ENCODE results near the gene DNAH14. TPM values are rescaled to one million over a fixed set of nuclear protein-coding genes. Genes with fewer than 3 reads are reported as not detected.

DNAH14 gene
- total RNA-seq, 2 donors from 2014 or later = 5.8 to 7.7 TPM

DNA sequence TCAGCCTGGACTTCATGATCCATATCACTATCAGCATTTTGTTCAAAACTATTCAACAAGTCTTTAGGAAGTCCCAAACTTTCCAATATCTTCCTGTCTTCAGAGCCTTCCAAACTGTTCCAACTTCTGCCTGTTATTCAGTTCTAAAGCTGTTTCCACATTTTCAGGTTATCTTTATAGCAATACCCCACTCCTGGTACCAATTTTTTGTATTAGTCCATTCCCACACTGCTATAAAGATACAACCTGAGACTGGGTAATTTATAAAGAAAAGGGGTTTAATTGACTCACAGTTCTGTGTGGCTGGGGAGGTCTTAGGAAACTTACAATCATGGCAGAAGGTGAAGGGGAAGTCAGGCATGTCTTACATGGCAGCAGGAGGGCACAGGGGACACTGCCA is 18.3 kb upstream of the DNAH14 start:
- Histone ChIP-seq H3K9me3 (peaks cover 0 to 22% of the 10 kb centered on the region in 2 donors), H3K27me3 (no peaks in the 10 kb centered on the region), H3K27ac (no peak overlapping the region), H3K36me3 (no peaks in the 10 kb centered on the region), H3K4me3 (no peak overlapping the region), H3K4me1 (no peaks in the 10 kb centered on the region)
- TF ChIP-seq, protein P1, sequence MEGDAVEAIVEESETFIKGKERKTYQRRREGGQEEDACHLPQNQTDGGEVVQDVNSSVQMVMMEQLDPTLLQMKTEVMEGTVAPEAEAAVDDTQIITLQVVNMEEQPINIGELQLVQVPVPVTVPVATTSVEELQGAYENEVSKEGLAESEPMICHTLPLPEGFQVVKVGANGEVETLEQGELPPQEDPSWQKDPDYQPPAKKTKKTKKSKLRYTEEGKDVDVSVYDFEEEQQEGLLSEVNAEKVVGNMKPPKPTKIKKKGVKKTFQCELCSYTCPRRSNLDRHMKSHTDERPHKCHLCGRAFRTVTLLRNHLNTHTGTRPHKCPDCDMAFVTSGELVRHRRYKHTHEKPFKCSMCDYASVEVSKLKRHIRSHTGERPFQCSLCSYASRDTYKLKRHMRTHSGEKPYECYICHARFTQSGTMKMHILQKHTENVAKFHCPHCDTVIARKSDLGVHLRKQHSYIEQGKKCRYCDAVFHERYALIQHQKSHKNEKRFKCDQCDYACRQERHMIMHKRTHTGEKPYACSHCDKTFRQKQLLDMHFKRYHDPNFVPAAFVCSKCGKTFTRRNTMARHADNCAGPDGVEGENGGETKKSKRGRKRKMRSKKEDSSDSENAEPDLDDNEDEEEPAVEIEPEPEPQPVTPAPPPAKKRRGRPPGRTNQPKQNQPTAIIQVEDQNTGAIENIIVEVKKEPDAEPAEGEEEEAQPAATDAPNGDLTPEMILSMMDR (IDR thresholded peaks at IDR 0.05) = no peak
- no peak for DNase-seq (ENCODE audit: low spot score)

DNA sequence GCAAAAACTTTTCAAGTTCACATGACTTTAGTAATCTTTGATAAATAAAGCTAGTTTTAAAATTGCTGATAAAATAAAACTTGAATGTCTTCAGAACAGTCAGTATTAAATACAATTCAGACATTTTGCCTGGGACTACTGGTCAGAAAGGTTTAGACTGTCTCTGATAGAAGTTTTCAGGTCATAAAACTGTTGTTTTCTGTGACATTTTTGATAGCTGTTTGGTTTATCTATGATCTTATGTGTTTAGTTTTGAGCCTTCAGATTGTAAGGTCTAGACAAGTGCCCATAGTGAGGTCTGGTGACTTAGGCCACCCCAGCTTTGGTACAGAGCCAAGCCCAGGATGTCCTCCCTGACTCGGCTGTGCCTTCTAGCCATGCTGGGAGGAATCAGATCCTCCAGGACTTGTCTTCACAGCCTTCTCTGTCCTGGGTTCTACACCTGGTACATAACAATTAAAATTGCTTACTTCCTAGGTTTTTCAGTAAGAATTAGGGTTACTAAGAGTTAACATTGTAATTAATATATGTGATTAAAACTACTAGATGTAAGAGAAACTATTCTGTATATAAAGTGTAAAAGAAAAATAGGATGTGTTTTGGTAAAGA is 15.1 kb upstream of the DNAH14 start:
- H3K4me1 ChIP-seq = no peaks in the 10 kb centered on the region
- no peaks in the 10 kb centered on the region for H3K36me3 ChIP-seq
- no peaks in the 10 kb centered on the region for H3K27me3 ChIP-seq
- TF ChIP-seq, protein P1 (IDR thresholded peaks at IDR 0.05) = no peak
- H3K27ac ChIP-seq = no peak overlapping the region
- H3K9me3 ChIP-seq = peaks cover 0 to 22% of the 10 kb centered on the region in 2 donors
- DNase-seq (ENCODE audit: low spot score) = no peak
- H3K4me3 ChIP-seq = no peak overlapping the region

DNA sequence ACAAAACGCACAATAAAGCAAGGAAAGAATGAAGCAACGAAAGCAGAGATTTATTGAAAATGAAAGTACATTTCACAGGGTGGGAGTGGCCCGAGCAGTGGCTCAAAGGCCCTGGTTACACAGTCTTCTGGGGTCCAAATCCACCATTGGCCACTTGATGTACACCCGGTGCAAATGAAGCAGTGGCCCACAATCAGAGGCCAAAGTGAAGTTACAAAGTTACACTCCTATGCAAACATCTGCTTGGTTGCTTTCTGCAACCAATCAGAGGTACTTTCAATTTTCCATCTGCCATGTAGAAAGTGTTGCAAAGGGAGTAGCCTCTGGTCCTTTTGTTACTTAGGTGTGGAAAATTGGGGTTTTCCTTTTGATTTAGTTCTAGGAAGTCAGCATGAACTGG is 10.0 kb upstream of the DNAH14 start:
- Histone ChIP-seq H3K4me1 (no peaks in the 10 kb centered on the region), H3K4me3 (no peak overlapping the region), H3K9me3 (peaks cover 0 to 7% of the 10 kb centered on the region in 2 donors), H3K27ac (no peak overlapping the region), H3K36me3 (no peaks in the 10 kb centered on the region), H3K27me3 (no peaks in the 10 kb centered on the region)
- no peak for DNase-seq (ENCODE audit: low spot score)
- TF ChIP-seq, protein P1 (IDR thresholded peaks at IDR 0.05) = no peak

DNA sequence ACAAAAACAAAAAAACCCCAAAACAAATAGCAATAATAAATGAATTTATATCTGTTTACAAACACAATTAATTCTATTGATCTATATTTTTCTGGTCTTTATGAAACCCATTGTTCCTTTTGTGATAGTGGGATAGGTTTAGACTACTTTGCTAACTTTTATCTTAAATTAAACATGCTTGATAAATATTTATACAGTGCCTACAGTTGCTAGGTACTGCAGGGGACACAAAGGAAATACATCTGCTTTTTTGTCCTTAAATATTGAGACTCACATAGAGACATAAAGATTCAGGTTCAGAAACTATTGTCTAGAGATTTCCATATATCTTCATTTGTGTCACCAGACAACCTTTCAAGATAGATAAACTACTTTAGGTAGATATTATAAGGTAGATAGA is 8.5 kb upstream of the DNAH14 start:
- Histone ChIP-seq H3K4me3 (no peak overlapping the region), H3K36me3 (no peaks in the 10 kb centered on the region), H3K27me3 (no peaks in the 10 kb centered on the region), H3K4me1 (no peaks in the 10 kb centered on the region), H3K27ac (no peak overlapping the region), H3K9me3 (no peaks in the 10 kb centered on the region)
- TF ChIP-seq, protein P1 (IDR thresholded peaks at IDR 0.05) = no peak
- DNase-seq (ENCODE audit: low spot score) = no peak

DNA sequence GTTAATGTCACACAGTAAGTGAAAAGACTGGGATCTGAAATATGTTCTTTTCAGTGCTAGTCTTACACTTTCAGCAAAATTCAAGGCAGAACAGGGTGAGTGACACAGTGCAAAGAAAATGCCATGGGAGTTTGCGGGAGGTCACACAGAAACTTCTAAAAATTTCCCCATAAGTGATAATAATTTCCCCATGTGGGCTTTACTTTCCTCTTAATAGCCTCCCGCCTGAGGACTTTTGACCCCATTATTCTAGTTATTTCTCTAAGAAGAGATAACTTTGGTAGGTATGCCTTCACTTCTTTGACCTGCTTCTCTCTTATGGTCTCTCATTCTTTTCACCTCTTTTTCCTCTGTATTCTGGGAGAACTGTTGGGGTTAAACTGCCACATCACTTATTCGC is 8.1 kb upstream of the DNAH14 start:
- Histone ChIP-seq H3K36me3 (no peaks in the 10 kb centered on the region), H3K9me3 (no peaks in the 10 kb centered on the region), H3K4me3 (no peak overlapping the region), H3K4me1 (no peaks in the 10 kb centered on the region), H3K27ac (no peak overlapping the region), H3K27me3 (no peaks in the 10 kb centered on the region)
- DNase-seq (ENCODE audit: low spot score) = no peak
- TF ChIP-seq, protein P1 (IDR thresholded peaks at IDR 0.05) = no peak

All from right atrium auricular region (tissue), 2 donors.